GM12873 (cell line): ENCODE results near the gene LRPPRC.

Experiments used
- CTCF ChIP-seq: IDR thresholded peaks from 2 replicates; pipeline ENCODE4 v1.5.1; 2012; ENCODE audit warnings: low read depth, mild to moderate bottlenecking, moderate library complexity, low read length, control low read depth; ENCODE audit not compliant: insufficient read depth; ENCODE audit errors: missing control alignments

LRPPRC gene

GRCh38 chr2:43841949-43842865, 153.6 kb downstream of the LRPPRC start:
- TF ChIP-seq CTCF: no peak

GRCh38 chr2:43840965-43841364, 154.8 kb downstream of the LRPPRC start:
- TF ChIP-seq CTCF: no peak

GRCh38 chr2:43839776-43840564, 155.8 kb downstream of the LRPPRC start:
- TF ChIP-seq CTCF: no peak

GRCh38 chr2:43838560-43839267, 157.1 kb downstream of the LRPPRC start, which contains the start of the genes ABCG5 and ABCG8:
Gene ABCG5, minus strand, starts transcription at chr2:43838839. Its CDS starts 160 bp downstream, at chr2:43838679.
Gene ABCG8, plus strand, starts transcription at chr2:43838971. Its CDS starts 83 bp downstream, at chr2:43839054.
- no peak for TF ChIP-seq CTCF

- no peak for TF ChIP-seq CTCF
Observed at GRCh38 chr2:43837831-43838559, 157.8 kb downstream of the LRPPRC start.

- TF ChIP-seq CTCF: no peak
Observed at GRCh38 chr2:43837033-43837432, 158.8 kb downstream of the LRPPRC start.
